Hepatocyte (in vitro differentiated cells): ENCODE data around the gene KMO. TPM values are rescaled to one million over a fixed set of nuclear protein-coding genes. Genes with fewer than 3 reads are reported as not detected.

Experiments used
- DNase-seq: peaks from one replicate; pipeline ENCODE4 v3.0.0-alpha.2; 2016; ENCODE audit warnings: low spot score
- H2AFZ ChIP-seq: fragments of 200-600 bp; sonication (generic); 2 replicates; pipeline ENCODE4 v1.6.0; 2016; ENCODE audit warnings: antibody characterized with exemption, mild to moderate bottlenecking
- H3K27ac ChIP-seq: fragments of 200-600 bp; sonication (generic); 2 replicates; pipeline ENCODE4 v1.5.1; 2016; ENCODE audit warnings: mild to moderate bottlenecking
- H3K27me3 ChIP-seq: fragments of 200-600 bp; sonication (generic); 2 replicates; pipeline ENCODE4 v1.6.1; 2016
- H3K36me3 ChIP-seq: fragments of 200-600 bp; sonication (generic); replicated peaks from 2 replicates; pipeline ENCODE4 v1.5.1; 2016; ENCODE audit warnings: low read depth; ENCODE audit not compliant: insufficient read depth
- H3K4me1 ChIP-seq: fragments of 200-600 bp; sonication (generic); 2 replicates; pipeline ENCODE4 v1.5.1; 2016; ENCODE audit warnings: mild to moderate bottlenecking, moderate library complexity; ENCODE audit not compliant: insufficient read depth
- H3K4me2 ChIP-seq: fragments of 200-600 bp; sonication (generic); 2 replicates; pipeline ENCODE4 v1.6.0; 2016
- H3K4me3 ChIP-seq: fragments of 200-600 bp; sonication (generic); 2 replicates; pipeline ENCODE4 v1.5.1; 2016; ENCODE audit warnings: mild to moderate bottlenecking
- H3K79me2 ChIP-seq: fragments of 200-600 bp; sonication (generic); 2 replicates; pipeline ENCODE4 v1.6.0; 2017; ENCODE audit warnings: mild to moderate bottlenecking
- H3K9me2 ChIP-seq: fragments of 200-600 bp; sonication (generic); replicated peaks from 2 replicates; pipeline ENCODE4 v1.6.0; 2017; ENCODE audit warnings: mild to moderate bottlenecking; ENCODE audit not compliant: insufficient read depth
- H3K9me3 ChIP-seq: fragments of 200-600 bp; sonication (generic); 2 replicates; pipeline ENCODE4 v1.5.1; 2016; ENCODE audit warnings: low read depth, mild to moderate bottlenecking
- H4K20me1 ChIP-seq: fragments of 200-600 bp; sonication (generic); 2 replicates; pipeline ENCODE4 v1.6.0; 2016; ENCODE audit warnings: mild to moderate bottlenecking; ENCODE audit not compliant: insufficient read depth, poor library complexity, severe bottlenecking
- CTCF ChIP-seq: fragments of 200-600 bp; sonication (generic); IDR thresholded peaks from 2 replicates; pipeline ENCODE4 v1.5.1; 2016; ENCODE audit warnings: antibody characterized with exemption, mild to moderate bottlenecking; ENCODE audit not compliant: poor library complexity
- EZH2 ChIP-seq: fragments of 200-600 bp; sonication (generic); IDR thresholded peaks from 2 replicates; pipeline ENCODE4 v1.6.1; 2016; ENCODE audit warnings: antibody characterized with exemption, mild to moderate bottlenecking, borderline replicate concordance
- EZH2phosphoT487 ChIP-seq: fragments of 200-600 bp; sonication (generic); IDR thresholded peaks from one replicate; pipeline ENCODE4 v1.6.1; 2018; ENCODE audit warnings: antibody characterized with exemption, mild to moderate bottlenecking, low read depth, moderate library complexity; ENCODE audit not compliant: unreplicated experiment, severe bottlenecking
- WGBS: methylation state at CpG from one replicate; pipeline ENCODE4 v1.1.6; 2016; ENCODE audit warnings: low lambda C conversion rate; ENCODE audit errors: missing lambda C conversion rate; 5-methylcytosine and 5-hydroxymethylcytosine counted together
- polyA plus RNA-seq: library from polyadenylated mRNA; unstranded; fragments of >200 nt; fragmentation: Nextera tagmentation; extraction: Ambion mirVana; gene quantifications from 2 replicates; pipeline ENCODE4 v1.2.1, GENCODE V29; 2016
- total RNA-seq: library from RNA; depleted of rRNA; stranded (reverse); fragments of >200 nt; gene quantifications from 2 replicates; pipeline ENCODE4 v1.2.3, GENCODE V29; 2014

Gene KMO
- total and polyA plus RNA-seq, 2 experiments from 2014 or later, result 1.4 to 2.8 TPM

GRCh38 chr1:241560146-241560848 lies 28.1 kb downstream of the KMO start:
- 78% methylated on average over 4 of the region's 4 CpGs for WGBS
- no peaks in the 10 kb centered on the region for H3K9me2 ChIP-seq
- DNase-seq, result no peak

GRCh38 chr1:241560849-241561187 lies 28.6 kb downstream of the KMO start:
- TF ChIP-seq CTCF (no peak), EZH2phosphoT487 (no peak), EZH2 (no peak)
- no peaks in the 10 kb centered on the region for H3K36me3 ChIP-seq
- H3K4me1 ChIP-seq, result no peaks in the 10 kb centered on the region
- no peak overlapping the region for H3K27ac ChIP-seq
- no peaks in the 10 kb centered on the region for H3K79me2 ChIP-seq
- no peaks in the 10 kb centered on the region for H3K9me3 ChIP-seq
- WGBS, result 79% methylated on average over 3 of the region's 3 CpGs
- no peak overlapping the region for H3K4me2 ChIP-seq
- no peak overlapping the region for H3K4me3 ChIP-seq
- no peaks in the 10 kb centered on the region for H4K20me1 ChIP-seq
- H2AFZ ChIP-seq, result no peak overlapping the region
- H3K27me3 ChIP-seq, result no peaks in the 10 kb centered on the region
- no peaks in the 10 kb centered on the region for H3K9me2 ChIP-seq
- no peak for DNase-seq

More at GRCh38 chr1:241560146-241560848, 28.1 kb downstream of the KMO start:
- no peak for TF ChIP-seq EZH2
- TF ChIP-seq CTCF, result no peak
- no peak for TF ChIP-seq EZH2phosphoT487
- Histone ChIP-seq H3K4me2 (no peak overlapping the region), H3K27me3 (no peaks in the 10 kb centered on the region), H3K27ac (no peak overlapping the region), H3K36me3 (no peaks in the 10 kb centered on the region), H3K4me1 (no peaks in the 10 kb centered on the region), H3K4me3 (no peak overlapping the region), H3K79me2 (no peaks in the 10 kb centered on the region), H3K9me3 (no peaks in the 10 kb centered on the region), H2AFZ (no peak overlapping the region), H4K20me1 (no peaks in the 10 kb centered on the region)

- Histone ChIP-seq H3K9me2 (no peaks in the 10 kb centered on the region), H3K27me3 (no peaks in the 10 kb centered on the region), H4K20me1 (no peaks in the 10 kb centered on the region), H2AFZ (no peak overlapping the region), H3K4me2 (no peak overlapping the region), H3K4me3 (no peak overlapping the region), H3K36me3 (no peaks in the 10 kb centered on the region), H3K27ac (no peak overlapping the region), H3K4me1 (no peaks in the 10 kb centered on the region), H3K9me3 (no peaks in the 10 kb centered on the region), H3K79me2 (no peaks in the 10 kb centered on the region)
- no peak for TF ChIP-seq EZH2phosphoT487
- no peak for TF ChIP-seq EZH2
- TF ChIP-seq CTCF, result no peak
- WGBS, result 94% methylated on average over 2 of the region's 2 CpGs
- DNase-seq, result no peak
Observed at GRCh38 chr1:241569848-241570247, 37.7 kb downstream of the KMO start.
